GM18526 (cell line): Measurements from ENCODE around the gene TRIM65.

Experiments
- POLR2A ChIP-seq: IDR thresholded peaks from 3 replicates; pipeline ENCODE4 v1.6.1; 2011; ENCODE audit not compliant: insufficient read length; ENCODE audit errors: extremely low read depth

The TRIM65 gene

DNA sequence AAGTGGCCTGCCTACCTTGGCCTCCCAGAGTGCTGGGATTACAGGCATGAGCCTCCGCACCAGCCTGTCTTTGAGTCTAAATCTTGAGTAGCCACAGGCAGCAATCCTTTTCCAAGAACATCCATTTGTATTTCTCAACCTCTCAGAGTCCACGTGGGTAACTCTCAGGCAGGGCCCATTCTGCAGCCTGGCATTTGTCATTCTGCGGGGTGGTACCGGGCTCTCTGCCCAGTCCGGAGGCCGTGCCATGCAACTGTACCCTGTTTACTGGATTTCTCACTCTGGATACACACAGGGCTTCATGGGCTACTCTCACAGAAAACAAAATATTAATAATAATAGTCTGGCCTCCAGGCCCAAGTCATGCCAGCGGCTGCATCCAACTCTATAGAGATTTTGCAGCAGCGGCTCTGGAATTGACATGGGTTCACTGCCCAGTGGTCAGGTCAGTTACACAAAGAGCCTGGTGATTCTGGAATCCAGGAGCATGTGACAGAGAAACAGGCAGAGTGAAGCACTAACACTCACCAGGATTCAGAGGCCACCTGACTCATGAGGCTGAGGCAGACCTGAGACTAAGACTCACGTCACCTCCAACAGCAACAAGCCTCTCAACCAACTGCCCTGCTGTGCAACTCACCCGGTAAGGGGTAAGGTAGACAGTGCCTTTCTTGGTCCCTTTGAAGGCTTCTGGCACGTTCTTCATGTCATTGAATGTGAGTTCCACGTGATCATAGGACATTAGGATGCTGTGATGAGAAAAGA is 45.6 kb downstream of the TRIM65 start:
- no peak for TF ChIP-seq POLR2A

DNA sequence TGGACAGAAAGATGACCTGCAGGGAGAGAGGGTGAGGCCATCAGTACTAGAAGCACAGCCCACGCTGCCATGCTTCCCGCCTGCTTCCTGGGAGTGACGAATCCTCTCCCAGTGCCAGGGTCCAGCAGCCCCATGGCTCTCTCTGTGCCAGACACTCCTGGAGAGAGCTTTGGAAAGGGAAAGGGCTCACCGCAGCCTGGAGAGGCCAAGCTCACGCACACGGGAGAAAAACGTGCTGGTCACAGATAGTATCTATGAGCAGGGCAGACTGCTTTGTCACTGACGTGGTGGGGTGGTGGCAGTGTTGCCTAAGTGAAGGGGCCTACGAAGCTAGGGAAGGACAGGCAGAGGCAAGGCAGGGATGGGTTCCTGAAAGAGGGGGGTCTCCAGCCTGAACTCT is 47.0 kb downstream of the TRIM65 start:
- TF ChIP-seq POLR2A = no peak

DNA sequence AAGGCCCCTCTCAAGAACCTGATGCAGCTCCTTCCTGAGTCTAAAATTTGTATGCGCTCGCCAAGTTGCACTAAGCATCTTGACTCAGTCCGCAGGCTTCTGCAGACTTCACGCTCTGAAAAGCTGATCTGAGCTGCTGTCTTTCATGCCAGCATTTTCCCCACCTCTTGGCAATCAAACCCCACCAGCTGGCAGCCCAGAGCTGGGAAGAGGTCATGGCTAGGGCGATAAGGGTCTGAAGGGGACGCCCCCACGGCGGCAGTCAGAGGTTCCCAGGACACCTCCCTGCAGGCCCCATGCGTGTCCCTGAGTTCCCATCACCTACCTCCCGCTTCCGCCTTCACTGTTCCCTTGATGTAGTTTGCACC is 47.5 kb downstream of the TRIM65 start:
- TF ChIP-seq POLR2A = no peak

DNA sequence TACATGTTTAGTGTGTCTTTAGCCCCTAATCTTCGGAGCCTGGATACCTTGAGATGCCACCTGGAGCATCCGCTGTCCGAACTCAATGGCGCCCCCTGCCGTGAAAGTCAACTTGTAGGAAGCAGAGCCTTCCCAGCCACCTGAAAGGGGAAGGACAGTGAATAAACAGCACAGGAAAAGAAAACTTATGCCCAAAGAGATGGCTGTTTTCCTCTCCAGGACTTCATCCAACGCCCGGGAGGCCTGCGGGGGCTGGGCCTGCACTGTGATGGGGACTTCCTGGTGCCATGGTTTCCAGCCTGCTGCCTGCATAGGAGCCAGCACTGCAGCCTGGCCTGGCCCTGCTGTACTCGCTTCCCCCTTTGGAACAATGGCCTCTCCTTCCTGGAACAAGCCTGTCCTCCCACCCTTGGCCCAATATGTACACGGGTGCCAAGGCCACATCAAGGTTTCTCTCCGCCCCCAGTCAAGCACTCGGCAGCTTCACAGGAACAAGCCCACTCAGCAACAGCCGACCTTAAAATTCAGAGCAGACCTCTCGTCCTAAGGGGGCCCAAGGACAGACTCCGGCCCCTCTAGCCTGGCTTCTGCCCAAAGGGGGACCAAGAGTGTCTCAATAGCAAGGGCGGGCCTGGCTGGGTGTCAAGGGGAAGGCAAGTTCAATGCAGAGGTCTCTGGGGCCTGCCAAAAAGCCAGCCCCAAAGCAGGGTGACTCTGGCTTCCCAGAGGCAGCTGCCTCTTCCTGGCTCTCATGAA is 48.0 kb downstream of the TRIM65 start:
- TF ChIP-seq POLR2A = no peak

DNA sequence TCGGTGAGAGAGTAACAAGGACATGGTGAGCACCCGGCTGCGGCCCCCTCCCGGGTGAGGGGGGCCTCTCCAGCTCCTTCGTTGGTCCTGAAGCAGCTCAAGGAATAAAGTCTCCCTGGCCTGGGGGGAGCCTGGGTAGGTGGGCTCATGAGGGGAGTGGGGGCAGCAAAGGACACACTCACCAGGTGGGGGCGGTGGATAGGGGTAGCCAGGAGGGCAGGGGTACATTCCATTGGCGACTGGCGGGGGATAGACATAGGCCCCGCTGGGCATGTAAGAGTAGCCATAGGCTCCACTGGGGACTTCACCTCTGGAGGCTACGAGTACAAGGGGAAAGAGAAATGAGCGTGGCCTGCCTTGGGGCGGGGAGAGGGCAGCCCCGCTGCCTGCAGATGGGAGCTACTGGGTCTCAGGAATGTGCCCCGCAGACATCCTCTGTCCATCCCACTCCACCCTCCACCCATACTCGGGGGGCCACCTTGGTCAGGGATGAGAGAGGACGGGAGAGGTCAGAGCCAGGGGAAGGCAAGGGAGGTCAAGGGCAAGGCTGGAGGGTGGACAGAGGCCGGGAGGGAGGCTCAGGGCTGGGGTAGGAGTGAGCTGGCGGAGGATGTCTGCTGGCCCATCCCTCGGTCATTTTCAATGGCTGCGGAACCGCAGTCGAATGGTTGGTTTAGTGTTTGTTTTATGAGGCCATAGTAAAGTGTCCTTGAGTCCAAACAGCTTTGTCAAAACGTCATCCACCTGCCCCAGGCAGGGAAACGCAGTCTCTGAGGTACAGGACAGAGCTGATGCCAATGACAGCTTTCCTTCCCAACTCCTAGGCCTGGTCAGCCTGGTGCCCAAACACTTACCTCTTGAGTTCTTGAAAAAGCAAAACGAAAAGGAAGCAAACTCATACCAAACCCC is 48.9 kb downstream of the TRIM65 start:
- TF ChIP-seq POLR2A = no peak

DNA sequence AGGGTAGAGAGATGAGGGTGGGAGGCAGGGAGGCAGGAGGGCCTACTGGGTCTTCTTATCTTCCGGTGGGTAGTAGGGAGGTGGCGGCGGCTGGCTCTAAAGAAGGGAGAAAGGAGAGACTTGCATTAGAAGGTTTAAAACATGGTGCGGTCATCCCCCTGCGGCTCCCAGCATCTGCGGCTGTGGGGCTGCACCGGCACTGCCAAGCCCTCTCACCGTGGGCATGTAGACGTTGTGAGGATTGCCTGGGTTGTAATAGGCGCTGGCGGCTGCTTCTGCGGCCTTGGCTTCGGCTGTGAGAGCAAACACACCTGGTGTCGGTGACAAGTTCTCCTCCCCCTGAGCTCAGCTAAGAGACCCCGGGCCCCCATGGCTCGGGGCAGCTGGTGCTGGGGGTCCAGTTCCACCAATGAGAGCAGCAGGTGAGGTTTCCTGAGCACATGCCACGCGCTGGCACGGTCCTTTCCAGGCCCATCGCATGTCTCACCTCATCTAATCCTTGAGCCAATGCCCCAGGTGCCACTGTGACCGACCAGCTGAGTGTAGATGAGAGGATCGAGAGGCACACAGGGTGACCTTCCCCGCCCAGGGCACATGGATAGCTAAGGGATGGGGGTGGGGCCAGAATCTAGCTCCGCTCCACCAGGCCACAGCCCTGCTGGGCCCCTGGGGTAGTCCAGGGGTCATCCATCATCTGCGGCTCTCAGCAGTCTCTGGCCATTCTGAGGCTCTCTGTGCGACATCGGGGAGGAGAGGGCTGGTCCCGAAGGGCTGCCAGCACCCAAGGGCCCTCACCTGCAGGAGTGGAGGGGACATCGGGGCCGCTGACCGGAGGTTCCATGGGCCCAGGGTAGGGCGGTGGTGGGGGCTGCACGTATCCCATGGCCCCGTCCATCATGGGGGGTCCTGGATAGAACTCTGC is 49.8 kb downstream of the TRIM65 start:
- no peak for TF ChIP-seq POLR2A

DNA sequence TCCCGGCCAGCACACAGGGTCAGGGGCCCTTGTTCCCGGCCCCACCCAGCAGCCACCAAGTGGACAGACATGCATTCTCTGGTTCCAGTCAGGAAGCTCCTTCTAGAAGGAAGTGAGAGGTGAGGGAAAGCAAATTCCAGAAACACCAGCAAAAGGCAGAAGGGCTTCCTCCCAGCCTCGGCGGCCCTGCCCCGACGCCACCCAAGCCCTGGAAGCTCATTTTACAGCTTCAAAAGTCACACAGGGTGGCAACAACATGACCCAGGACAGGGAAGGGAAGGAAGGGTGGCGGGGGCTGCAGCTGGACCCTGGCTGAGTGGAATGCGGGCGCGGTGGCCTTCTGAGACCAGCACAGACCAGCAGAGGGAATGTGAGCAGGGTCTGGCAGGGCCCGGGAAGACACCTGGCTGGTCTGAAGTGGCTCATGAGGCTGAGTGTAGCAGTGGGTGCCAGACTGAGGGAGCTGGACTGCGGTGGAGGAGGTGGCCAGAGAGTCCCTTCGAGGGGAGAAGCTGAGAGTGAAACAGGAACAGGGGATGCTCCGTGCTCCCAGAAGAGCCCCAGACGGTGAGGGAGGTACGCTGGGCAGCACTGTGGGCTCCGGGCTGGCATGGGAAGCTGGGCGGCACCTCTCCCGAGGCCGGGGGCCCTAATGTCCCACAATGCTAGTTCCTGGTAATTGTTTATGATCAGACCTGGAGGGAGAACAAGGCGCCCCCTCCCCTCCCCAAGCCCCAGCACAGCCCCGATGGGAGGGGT is 50.6 kb downstream of the TRIM65 start:
- no peak for TF ChIP-seq POLR2A

DNA sequence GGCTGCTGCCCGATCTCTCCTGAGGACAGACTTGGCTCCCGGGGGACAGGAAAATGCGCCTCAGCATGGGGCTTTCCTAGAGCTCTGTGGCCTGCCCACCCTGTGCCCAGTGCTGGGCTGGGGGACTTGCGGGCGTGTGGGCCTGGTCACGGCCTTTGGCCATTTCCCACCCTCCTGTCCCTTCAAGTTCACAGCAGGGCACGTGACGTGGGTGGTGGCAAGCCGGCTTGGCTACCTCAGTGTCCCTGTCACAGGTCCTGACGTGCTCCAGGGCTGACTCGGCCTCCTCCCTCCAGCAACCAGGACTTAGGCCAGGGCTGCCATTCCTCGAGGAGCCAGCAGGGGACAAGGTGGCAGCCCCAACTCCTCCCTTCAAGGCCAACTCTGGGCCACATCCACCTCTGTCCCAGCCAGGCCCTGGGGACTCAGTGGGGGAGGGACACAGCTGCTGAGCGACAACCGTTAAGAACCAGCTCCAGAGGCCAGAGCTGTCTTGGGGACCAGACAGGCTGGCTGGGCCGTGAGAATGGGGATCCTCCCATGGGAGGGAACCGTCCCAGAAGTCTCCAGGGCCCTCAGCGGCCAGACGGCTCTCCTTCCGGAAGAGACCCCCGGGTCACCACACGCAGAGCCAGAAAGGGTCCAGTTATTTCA is 51.6 kb downstream of the TRIM65 start:
- TF ChIP-seq POLR2A = peak; percentile 30

DNA sequence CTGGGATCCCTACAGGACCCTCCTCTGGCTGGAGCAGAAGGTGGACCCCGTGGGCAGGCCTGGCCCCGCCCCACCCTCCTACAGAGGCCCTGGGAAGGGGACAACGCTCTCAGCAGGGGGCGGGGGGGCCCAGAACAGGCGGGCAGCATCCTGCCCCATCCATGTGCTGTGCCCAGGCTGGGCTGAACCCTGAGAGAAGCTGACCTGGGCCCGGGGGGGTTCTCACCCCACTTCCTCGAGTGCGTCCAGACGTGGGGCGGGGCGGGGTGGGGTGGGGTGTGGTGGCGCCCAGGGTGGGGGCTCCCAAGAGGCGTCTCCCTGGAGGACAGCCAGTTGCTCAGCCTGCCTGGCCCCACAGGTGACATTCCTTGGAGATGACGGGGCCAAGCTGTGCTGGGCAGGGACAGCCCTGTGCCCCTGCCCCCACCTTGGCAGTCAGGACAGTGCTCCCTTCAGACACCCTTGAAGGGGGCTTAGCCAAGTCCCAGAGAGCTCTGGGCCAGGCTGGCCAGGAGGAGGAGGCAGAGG is 52.2 kb downstream of the TRIM65 start:
- no peak for TF ChIP-seq POLR2A

DNA sequence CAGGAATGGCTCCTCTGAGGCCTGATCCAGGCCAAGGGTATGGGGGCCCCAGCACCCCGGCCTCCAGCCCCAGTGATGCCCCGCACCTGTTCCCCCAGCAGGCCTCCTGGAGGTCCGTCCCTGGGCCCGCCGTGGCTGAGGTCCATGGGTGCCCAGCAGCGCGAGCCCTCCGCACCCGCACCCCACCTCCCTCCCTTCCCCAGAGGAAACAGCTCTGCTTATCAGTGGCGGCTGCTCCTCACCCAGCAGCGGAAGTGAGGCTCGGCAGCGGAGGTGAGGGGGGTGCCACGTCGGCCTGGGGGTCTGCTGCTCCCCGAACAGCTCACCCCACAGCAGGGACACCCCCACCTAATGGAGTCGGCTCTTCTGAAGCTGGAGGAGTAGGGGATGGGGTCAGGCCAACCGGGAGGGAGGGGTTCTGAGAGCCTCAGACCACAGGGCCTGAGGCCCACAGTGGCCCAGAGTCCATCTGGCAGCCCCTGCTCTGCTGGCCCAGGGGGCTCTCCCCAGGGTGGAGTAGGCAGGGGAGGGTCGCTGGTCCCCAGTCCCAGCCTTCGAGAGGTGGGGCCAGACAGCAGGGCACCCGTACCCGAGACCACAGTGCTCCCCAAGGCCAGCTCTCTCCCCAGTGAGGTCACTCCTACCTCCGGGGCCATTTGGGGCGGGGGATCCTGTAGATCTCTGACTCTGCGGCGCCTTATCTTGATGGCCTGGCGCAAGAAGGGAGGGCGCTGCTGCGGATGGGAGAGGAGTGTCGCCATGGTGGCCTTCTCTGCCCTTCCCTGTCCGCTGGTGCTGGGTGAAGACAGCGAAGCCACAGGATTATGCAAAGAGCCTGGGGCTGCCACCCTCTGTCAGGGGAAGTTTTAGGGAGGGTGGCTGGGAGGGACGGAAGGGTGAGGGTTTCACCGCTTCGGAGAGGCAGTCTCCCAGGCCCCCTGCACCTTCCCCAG is 52.9 kb downstream of the TRIM65 start, which contains the start of gene UNC13D:
TSS of gene UNC13D (minus strand) at position 828 of the 953 bp plus-strand sequence. CDS start at position 761, 67 bp downstream.
- peak; percentile 41 for TF ChIP-seq POLR2A

DNA sequence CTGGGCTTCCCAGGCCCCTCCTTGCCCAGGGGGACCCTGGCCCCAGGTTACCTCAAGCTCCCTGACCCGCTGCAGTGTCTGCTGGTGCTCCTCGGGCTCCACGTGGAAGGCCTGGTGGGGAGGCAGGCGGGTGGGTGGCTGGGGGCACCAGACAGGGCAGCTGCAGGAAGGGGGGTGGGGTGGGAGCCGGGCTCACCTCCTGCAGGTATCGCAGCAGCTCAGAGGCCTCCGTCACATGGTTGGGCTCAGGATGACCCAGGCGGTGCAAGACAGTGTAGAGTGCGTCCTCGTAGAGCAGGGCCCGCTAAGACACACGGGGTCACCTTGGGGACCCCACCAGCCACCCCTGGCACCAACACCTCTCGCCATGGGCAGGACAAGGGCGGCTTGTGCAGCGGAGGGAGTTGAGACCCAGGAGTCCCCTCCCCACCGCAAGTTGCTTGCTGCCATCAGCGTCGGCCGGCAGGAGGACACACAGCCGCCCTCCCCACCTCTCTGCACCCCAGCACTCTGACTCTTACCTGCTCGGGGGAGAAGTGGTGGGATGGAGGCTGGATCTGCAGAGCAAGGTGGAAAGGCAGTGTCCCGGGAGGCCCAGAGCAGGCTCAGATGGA is 53.7 kb downstream of the TRIM65 start:
- TF ChIP-seq POLR2A = no peak
